Measurements from ENCODE around the gene POLR2E. TPM values are rescaled to one million over a fixed set of nuclear protein-coding genes. Genes with fewer than 3 reads are reported as not detected.

The POLR2E gene
- total and polyA plus RNA-seq, 2 of the 13 experiments (the other 11 are each of a cell fraction or from before 2014, with no cell fraction given): 140 to 272 TPM

- TF ChIP-seq ZBTB39 (CRISPR knock-in tag; IDR thresholded peaks at IDR 0.05) (0 out of 2 replicates have a peak, but pooled peaks have one; percentile 5), ZFP62 (CRISPR knock-in tag; IDR thresholded peaks at IDR 0.05) (no peak), KLF13 (CRISPR knock-in tag; IDR thresholded peaks at IDR 0.05) (no peak), ZNF646 (CRISPR knock-in tag; IDR thresholded peaks at IDR 0.05) (no peak), ZNF747 (CRISPR knock-in tag; IDR thresholded peaks at IDR 0.05; ENCODE audit: borderline replicate concordance) (no peak), ZNF33A (CRISPR knock-in tag; IDR thresholded peaks at IDR 0.05; ENCODE audit: borderline replicate concordance) (no peak), LBX2 (CRISPR knock-in tag; IDR thresholded peaks at IDR 0.05; ENCODE audit: borderline replicate concordance) (peak; percentile 83; the same call in 1 of the 2 replicates), MYNN (CRISPR knock-in tag; IDR thresholded peaks at IDR 0.05; ENCODE audit: low read depth) (no peak), ZSCAN9 (CRISPR knock-in tag; IDR thresholded peaks at IDR 0.05; ENCODE audit: borderline replicate concordance) (no peak), THYN1 (CRISPR knock-in tag; IDR thresholded peaks at IDR 0.05; ENCODE audit: borderline replicate concordance, low read depth) (no peak), ZNF670 (CRISPR knock-in tag; IDR thresholded peaks at IDR 0.05; ENCODE audit: borderline replicate concordance) (no peak), MXI1 (IDR thresholded peaks at IDR 0.05; ENCODE audit: borderline replicate concordance, low read depth, low read length) (no peak), ZNF775 (CRISPR knock-in tag; IDR thresholded peaks at IDR 0.05; ENCODE audit: borderline replicate concordance) (no peak), AGO2 (optimal IDR thresholded peaks at IDR 0.05; ENCODE audit: low read depth, low read length) (no peak), ATF3 (CRISPR knock-in tag; IDR thresholded peaks at IDR 0.05) (no peak), U2AF1 (optimal IDR thresholded peaks at IDR 0.05; ENCODE audit: low read depth, low read length) (no peak)
Measured at GRCh38 chr19:1046117-1046626, 49.0 kb downstream of the POLR2E start (continued).
